GM12875 (cell line): ENCODE data around the gene BUB1.
"Not testable (repeated sequence)": the region's sequence is repeated elsewhere in the genome, so short reads cannot be mapped to it uniquely, and the experiment has no call there.

Experiments used
- H3K4me3 ChIP-seq: one replicate; pipeline ENCODE4 v1.5.1; 2011; ENCODE audit warnings: low read depth, low read length, control low read depth
- CTCF ChIP-seq: IDR thresholded peaks from 2 replicates; pipeline ENCODE4 v1.5.1; 2011; ENCODE audit warnings: low read depth, mild to moderate bottlenecking, control low read depth, inconsistent platforms, low read length, moderate library complexity, borderline replicate concordance; ENCODE audit not compliant: insufficient read depth

Gene BUB1

GRCh38 chr2:110637093-110637492, 40.8 kb downstream of the BUB1 start:
- TF ChIP-seq CTCF = no peak
- no peak overlapping the region for H3K4me3 ChIP-seq

DNA sequence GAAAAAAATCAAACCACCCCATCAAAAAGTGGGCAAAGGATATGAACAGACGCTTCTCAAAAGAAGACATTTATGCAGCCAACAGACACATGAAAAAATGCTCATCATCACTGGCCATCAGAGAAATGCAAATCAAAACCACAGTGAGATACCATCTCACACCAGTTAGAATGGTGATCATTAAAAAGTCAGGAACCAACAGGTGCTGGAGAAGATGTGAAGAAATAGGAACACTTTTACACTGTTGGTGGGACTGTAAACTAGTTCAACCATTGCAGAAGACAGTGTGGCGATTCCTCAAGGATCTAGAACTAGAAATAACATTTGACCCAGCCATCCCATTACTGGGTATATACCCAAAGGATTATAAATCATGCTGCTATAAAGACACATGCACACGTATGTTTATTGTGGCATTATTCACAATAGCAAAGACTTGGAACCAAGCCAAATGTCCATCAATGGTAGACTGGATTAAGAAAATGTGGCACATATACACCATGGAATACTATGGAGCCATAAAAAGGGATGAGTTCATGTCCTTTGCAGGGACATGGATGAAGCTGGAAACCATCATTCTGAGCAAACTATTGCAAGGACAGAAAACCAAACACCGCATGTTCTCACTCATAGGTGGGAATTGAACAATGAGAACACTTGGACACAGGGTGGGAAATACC, 41.8 kb downstream of the BUB1 start:
- H3K4me3 ChIP-seq = not testable (repeated sequence)

GRCh38 chr2:110627348-110627747, 50.5 kb downstream of the BUB1 start:
- not testable (repeated sequence) for H3K4me3 ChIP-seq

- H3K4me3 ChIP-seq = not testable (repeated sequence)
Measured at GRCh38 chr2:110619326-110619939, 58.4 kb downstream of the BUB1 start.

GRCh38 chr2:110613927-110614326, 63.9 kb downstream of the BUB1 start:
- H3K4me3 ChIP-seq = not testable (repeated sequence)

DNA sequence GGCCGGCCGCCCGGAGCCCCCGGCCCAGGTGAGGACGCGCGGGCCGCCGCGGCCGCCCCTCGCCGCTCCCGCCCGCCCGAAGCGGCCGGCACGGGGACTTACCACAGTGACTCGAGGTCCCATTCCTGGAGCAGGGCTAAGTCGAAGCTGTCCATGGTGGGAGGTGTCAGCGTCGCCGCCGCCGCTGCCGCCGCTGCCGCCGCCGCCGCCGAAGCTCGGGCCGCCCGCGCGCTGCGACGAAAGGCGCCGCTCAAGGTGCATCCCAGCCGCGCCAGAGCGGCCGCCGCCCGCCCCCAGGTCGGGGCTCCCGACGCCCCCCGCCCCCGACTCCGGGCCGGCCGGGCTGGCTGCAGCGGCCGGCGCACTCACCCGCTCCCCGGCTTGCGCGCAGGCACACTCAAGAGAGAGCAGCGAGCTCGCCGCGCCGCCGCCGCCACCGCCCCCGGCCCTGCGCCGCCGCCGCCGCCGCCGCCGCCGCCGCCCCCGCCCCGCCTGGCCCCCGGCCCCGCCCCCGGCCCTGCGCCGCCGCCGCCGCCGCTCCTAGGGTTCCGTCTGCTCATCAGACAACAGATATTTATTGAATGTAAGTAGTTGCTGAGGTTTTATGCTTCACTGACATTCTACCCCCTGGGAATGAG, 67.1 kb downstream of the BUB1 start:
- not testable (repeated sequence) for H3K4me3 ChIP-seq

- not testable (repeated sequence) for H3K4me3 ChIP-seq
Measured at GRCh38 chr2:110609843-110610612, 67.8 kb downstream of the BUB1 start.

DNA sequence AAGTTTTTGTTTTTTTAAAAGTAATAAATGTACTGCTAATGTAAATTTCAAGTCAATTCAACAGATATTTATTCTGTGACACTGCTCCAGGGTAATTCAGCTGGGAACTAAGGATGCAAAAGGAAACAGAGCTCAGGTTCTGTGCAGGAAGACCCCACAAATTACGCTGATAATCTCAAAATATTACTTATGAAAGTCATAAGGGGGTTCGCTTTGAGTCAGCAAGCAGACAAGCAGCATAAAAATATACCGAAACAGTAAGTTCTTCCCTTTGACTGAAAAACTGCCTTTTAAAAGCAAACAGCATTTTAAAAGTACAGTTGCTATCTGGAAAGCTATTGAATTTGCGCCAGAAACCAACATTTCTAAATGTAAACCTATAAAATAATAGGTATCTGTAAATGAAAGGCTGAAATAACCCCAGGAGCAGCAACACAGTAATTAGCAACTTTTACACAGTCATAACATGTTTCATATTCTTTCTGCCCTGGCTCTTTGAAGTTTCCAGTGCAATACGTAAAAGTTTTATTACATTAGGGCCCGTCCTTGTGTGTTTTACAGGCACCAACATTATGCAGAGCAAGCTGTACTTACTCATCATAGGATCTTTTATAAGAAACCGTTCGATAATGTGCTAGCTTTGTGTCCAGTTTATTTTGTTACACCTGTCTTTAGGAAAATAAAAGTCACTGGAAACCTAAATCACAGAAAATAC, 68.9 kb downstream of the BUB1 start:
- not testable (repeated sequence) for H3K4me3 ChIP-seq

DNA sequence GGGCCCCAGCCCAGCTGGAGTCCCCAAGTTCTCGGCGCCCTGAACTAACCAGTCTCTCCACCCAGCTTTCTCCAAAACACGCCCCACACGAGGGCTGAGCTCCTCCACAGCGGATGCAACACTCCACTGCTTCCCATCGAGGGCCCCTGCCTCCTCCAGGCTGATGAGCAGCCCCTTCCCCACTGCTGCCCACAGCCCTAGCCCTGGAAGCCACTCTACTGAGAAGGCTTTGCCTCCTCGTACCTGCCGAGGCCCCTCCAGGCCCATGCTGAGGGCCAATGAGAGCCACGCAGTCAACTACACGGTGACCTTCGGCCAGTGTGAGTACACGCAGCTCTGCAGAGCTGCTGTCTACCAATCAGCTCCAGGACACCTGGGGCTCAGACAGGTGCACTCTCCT, 72.8 kb downstream of the BUB1 start:
- H3K4me3 ChIP-seq = not testable (repeated sequence)

GRCh38 chr2:110603917-110604591, 73.8 kb downstream of the BUB1 start:
- H3K4me3 ChIP-seq = not testable (repeated sequence)

DNA sequence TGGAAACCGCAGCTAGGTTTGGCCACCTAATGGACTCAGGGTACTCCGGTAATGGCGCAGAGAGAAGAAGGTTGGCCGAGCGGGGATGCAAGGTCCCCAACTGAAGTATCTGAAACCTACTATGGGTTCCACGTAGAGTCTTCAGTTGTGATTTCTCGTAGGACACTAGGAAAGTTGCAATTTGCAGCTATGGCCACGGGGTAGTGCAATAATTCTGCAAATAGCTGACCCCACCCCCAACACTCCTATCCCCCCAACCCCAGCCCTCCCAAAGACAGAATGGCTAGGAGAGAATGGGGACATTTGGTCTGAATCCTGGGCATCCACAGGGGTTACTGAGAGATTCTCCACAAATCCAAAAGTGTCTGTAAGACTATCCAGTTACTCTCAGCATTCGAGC, 75.7 kb downstream of the BUB1 start:
- not testable (repeated sequence) for H3K4me3 ChIP-seq

DNA sequence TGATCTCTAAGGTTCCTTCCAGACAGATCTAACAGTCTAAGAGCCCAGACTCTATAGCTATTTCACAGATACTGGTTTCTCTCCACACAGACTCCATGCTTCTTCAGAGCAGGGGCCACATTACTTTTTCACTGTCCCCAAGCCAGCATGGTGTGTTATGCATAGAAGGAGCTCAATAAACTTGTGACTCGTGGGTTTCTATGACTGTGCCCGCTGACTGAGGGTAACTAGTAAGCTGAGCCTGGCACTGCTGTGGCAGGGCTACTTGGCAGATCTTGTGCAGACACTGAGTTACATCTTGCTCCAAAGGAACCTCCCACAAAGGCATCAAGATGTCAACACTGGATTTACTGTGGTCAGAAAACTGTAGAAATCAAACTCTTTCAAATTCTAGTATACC, 85.9 kb downstream of the BUB1 start:
- not testable (repeated sequence) for H3K4me3 ChIP-seq

DNA sequence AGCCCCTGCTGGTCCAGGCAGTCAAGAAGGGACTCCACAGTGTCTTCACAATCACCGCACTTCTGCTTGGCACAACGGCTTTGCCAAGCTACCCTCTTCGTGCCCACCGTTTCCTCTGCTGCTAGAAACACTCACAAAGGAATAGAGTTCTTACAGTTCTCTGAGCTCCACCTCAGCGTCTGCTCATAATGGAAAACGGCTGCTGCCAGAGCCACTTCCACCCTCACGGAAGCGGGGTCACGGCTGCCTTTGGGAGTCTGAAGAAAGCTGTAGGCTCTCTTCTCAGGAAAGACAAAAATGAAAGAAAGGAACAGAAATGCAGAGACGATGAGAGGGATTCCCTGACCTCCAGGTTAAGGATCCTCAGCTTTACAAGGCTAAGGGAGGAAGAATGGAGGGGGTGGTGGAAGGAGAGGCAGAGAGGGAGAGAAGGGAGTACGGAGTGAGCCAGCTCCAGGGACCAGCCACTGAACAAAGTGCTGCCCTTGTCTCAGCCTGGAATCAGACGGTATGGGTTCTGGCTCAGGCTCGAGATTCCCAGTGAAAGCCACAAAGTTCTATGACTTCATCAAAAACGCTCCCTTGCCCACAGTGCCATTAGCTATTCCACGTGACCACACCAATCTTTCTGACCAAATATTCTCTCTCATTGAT, 88.1 kb downstream of the BUB1 start:
- H3K4me3 ChIP-seq = not testable (repeated sequence)

GRCh38 chr2:110588520-110588919, 89.3 kb downstream of the BUB1 start:
- H3K4me3 ChIP-seq = not testable (repeated sequence)
